ENCODE results near the gene WDFY2.

WDFY2 gene

DNA sequence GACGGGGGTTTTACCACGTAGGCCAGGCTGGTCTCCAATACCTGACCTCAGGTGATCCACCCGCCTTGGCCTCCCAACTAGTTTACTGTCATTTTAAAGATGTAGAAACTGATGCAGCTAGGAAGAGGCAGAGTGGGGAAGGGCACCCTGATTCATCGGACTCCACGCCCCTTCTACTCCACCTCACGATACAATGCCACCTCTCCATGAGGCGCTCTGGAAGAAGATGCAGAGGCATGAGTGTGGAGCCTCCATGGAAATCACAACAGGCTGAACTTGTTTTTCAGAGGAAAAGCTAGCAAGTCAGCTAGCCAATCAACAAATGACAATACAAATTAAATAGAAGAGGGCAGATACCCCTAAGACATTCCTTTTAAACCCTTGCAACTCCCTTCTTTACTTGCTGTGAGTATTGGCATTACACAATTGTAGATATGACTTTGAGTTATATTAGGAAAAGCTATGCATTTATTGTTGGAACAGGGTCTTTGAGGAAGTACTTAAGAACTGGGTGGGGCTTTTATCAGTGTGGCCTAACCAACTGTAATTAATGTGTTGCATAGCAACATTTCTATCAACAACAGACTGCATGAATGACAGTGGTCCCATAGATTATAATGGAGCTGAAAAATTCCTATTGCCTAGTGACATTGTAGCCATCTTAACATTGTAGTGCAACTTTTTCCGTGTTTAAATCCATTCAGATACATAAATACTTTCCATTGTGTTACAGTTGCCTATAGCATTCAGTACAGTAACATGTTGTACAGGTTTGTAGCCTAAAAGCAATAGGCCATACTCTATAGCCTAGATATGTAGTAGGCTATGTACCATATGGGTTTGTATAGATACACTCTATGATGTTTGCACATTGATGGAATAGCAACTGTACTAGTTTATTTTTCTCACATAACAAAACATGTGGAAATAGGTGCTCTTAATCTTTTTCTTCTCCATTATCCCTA, 17.6 kb downstream of the WDFY2 start:
- no peak for DNase-seq

DNA sequence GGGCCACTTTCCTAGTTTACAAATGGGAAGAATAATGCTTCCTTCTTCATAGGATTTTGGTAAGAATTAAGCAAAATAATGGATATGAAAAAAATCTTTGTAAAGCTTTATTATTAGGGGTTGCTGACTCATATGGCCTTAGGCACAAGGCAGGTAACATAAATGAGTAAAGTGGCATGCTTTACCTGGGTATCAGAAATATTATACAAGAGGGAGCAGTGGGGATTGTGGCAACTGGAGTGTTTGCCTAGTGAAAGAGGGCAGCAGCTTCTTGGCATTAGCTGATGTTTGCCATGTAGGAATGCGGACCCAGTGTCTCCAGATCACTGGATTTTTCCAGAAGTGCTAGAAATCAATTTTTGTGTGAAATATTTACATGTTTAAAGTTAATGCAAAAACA, 19.5 kb downstream of the WDFY2 start:
- DNase-seq = no peak

DNA sequence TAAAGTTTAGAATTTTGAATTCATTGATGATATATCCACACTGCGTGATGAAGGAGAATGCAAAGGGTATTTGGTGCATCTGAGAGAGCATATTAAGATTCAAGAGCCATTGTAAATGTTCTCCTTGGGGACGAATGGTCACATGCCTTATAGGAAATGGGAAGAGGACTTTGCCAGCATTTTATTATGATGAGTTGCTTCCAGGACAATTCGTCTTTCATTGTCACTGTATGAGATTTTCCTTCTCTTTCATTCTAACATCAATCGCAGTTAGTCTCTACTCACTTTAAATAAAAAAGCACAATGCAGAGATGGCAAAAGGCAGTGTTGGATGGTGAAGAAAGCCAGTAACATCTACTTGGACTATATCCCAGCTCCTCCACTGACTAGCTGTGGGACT, 21.4 kb downstream of the WDFY2 start:
- DNase-seq = no peak

DNA sequence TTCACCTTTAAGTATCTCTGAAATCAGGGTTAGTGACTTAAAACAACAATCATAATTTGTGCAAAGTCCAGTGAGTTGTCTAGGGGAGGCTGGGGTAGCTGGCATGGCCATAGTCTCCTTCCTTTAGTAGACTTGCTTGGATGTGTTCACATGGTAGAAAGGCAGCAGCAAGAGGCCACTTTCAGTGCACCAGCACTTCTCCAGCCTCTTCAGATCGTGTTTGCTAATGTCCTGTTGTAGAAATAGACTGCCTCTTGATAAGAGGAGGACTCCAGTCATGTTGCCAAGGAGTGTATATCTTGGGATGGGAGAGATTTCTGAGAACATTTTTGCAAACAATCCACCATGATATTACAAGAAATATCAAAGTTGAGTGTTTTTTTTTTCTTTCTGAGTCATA, 22.9 kb downstream of the WDFY2 start:
- DNase-seq = no peak

DNA sequence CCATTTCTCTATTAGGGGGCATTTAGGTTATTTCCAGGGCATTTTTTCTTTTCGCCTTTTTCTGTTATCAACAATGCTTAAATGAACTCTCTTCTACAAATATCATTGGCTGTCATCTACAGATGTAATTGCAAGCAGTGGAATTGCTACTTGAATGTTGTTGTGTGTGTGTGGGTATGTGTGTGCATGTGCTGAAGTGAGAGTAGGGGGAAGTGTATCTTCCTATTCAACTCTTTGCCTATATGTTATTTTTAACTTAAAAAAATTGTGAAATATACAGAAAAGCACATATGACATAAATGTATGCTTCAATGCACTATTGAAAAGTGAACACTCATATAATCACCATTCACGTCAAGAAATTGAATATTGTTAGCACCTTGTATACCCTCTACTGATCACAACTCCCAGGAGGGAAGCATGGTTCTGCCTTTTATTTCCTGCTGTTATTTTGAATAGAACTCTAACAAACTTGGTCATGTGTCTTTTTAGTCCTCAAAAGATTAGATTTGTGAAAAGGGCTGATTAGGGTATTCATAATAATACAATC, 24.7 kb downstream of the WDFY2 start:
- no peak for DNase-seq

DNA sequence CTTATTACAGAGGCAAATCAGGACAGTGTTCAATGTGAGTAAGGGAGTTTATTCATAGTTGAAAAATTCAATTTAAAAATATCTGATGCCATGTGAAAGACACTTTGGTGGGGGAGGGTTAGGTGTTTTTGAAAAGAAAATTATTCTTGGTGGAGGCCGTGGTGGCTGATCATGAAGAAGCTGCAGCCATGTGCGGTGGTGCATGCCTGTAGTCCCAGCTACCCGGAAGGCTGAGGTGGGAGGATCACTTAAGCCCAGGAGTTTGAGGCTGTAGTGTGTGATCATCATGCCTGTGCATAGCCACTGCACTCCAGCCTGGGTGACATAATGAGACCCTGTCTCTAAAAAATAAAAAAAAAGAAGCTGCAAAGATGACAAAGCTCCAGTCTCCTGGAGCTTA, 28.6 kb downstream of the WDFY2 start:
- no peak for DNase-seq

DNA sequence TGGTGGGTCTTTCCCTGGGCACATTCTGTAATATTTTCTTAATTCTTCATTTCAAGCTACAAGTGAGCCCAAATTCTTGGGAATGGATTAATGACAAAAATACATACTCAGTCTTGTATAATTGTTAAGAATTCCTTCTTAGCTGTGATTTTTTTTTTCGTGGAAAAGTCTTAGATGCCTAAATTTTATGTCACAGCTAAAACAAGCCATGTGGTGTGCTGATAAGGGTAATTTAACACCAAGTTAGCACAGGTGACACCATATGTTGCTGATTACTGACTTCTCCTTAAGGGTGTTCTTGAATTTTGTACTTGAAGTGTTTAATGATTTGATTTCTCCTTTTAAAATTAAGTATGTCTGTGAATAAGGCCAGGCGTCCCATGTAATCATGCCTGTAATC, 29.3 kb downstream of the WDFY2 start:
- no peak for DNase-seq

DNA sequence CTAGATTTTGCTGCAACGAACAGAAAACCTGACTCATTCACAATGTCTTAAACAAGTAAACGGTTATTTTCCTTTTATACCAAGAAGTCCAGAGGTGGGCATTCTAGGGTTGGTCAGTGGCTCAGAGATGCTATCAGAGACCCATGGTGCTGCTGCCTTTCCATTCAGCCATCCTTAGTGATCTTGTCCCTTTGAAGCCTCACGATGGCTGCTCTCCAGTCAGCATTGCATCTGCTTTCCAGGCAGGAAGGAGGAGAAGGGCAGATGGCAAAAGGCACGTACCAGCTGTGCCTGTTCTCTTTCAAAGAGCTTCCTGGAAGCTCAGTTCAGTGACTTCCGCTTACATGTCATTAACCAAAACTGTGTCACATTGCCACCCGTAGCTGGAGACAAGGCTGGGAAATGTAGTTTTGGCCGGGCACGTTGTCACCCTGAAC, 30.1 kb downstream of the WDFY2 start:
- no peak for DNase-seq

DNA sequence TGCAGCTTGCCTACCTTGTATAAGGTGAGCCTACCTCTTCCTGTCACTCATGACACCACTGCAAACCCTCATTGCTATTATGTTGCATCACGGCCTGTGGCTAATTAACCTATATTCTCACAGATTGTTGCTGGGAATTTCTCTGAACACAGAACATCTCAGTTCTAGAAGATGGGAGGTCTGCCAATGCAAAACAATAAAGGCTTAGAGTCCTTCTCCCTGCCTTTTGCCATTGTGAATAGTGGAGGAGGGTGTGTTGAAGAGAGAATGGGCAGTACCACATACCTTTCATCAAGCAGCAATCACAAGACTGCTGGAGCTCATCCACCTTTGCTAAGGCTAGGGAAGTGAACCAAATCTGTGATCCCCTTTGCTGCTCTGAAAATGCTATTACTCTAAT, 34.4 kb downstream of the WDFY2 start:
- no peak for DNase-seq

DNA sequence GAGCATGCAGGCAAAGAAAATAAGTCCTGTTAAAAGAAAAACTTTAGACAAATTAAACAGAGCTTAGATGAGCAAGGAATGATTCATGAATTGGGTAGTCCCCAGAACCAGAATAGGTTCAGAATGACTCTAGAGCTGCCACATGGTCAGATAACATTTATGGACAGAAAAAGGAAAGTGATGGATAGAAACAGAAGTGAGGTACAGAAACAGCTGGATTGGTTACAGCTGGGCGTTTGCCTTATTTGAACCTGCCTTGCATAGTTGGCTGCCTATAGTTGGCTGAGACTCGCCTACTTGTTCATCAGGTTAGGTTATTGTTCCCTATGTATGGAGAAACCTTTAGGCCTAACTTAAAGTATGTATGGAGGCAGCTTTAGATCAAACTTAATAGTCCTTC, 35.4 kb downstream of the WDFY2 start:
- DNase-seq = no peak

DNA sequence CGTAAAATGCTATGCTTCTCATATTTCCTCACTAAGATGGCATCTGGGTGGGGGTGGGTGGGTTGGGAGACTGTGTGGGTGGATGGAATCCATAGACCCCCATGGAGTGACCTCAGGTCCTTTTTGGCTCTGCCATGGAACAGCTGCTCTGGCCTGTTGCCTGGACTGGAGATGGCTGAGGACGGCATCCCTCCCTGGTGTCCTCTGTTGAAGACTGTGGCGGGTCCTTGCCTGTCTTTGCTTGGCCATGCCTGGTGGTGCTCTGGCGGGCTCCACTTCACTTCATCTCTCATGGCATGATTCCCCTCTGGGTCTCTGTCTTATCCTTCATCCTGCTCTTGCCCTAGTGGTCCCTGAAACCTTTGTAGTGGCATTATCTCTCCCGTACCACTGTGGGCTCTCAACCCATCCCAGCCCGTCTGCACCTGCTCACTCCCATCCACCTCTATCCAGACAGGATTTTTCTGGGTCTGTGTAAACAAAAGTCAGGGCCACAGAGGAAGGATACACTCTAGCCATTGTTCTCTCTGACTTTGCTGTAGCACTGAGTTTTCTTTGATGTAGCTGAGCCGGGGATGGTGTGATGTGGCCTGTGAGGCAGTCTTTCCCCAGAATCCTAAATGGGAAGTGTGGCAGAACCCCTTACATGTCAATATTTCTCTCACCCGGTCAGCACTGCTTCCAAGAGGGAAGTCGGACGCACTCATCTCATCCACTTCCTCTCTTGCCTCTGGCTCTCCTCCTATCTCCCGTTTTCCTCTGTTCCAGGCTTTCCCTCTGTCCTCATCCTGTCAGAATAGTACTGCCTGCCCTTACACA, 36.1 kb downstream of the WDFY2 start:
- no peak for DNase-seq

DNA sequence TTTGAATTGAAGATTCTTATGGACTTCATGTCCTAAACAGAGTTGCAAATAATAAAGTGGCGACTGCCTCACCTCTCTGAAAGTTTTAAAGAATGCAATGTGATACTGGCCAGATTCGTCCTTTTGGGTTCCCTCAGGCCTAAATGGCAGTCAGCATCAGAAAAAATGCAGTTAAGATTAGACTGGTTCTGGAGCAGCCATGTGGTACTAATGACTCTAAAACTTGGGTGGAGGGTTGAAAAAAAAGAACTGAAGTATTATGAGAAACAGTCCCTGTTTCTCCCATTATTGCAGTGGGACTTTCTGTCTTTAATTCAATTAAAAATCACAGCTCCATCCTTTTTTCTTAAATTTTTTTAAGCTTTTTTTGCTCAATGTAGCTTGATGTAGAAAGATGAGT, 37.3 kb downstream of the WDFY2 start:
- no peak for DNase-seq

DNA sequence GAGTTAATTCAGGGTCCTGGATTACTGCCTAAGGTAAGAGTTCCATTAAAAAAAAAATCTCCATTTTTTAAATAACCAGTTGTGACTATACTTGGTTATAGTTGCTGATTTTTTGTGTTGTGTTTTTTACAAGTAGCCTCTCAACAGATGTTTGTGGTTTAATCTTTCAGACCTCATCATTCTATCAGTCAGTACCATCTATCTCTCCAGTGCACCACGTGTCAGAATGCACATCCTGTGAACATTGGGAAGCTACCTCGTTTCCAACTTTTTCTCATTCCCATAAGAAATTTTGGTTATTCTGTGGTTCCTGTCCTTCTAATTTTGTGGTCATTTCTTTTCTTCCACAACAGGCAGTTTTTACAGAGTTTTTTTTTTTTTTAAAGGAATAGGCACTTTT, 39.2 kb downstream of the WDFY2 start:
- DNase-seq = no peak

DNA sequence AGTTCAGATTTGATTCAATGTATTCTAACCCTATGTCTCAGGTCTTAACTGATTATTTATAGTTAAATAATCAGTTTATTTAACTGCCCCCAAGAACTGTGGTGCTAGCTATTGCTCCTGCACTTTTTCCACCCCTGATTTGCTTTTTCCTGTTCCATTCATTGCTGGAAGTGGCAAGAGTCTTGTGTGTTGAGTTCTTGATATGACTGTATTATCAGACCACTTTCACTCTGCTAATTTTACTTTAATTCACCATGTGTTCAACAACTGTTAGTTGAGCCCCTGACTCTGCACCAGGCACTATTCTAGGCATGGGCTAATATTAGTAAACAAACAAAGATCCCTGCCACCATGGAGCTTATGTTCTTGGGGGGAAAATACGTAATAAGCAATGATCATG, 39.9 kb downstream of the WDFY2 start:
- DNase-seq = no peak

DNA sequence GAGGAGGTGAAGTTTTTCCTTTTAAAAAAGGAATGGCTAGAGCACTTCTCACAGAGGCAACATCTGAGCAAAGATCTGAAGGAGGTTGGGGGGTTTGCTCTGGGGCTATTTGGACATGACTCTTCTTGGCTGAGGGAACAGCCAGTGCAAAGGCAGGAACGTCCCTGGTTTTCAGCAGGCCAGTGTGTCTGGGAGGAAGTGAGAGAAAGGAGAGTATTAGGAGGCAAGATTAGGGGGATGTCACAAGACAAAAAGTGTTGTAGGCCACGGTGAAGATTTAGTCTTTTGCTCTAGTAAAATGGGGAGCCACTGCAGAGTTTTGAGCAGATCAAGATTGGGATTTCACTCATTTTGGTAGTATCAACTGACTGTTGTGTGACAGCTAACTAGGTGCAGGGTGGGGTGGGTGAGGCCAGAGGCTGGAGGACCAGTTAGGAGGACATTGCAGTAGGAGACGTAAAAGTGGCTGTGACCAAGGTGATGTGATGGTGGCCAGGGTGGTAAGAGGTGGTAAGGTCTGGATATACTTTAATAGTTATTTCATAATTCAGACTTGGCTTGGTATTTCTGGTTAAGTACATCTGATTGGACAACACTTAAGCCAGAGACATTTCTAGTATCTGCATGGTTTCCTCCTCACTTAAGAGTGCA, 40.6 kb downstream of the WDFY2 start:
- no peak for DNase-seq

DNA sequence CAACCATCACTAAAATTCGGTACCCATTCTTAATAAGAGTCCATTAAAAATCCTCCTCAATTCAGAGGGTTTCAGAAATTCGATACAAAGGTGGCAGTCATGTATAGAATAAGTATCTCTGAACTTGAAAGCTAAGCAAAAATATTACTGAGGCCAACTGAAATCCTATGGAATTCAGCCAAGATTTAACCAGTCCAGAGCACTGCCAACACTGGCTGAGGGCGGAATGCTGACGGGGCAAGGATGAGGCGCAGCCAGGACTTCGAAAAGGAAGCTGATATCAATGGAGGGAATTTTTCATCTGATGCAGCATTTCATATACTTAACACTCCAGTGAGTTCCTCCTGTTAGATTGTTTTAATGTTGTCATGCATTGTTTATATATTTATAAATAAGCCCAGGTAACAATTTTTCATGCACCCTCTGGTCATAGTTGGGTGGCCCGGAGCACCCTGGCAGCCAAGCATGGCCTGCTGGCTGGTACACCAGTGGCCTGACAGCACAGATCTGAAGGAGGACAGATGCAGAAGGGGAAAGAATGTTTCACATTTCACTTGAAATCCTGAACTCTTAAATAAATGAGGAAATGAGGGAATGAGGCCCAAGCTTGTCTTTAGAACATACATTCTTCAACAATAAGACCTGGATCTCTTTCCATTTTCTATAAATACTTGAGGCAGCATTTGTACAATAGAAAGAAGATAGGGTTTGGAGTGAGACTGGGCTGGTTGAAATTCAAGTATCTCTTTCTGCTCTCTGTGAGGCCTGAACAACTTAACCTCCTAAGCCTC, 41.5 kb downstream of the WDFY2 start:
- no peak for DNase-seq

DNA sequence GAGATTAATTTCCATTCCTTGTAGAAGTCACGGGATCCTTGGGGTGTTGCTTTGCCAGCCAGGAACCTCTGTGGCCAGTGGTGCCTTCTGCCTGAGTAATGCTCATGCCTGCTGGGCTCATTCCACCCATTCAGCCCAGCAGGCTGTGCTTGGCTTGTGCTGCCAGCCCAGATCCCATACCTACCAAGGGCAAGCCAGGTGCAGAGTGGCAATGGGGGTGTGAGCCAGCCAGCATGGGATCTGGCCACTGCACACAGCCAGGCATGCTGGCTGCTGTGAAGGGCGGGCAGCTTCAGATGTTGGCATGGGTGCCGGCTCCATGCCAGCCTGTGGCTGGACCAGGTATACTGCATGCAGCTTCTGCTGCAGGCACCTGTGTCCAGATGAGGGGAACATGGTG, 42.5 kb downstream of the WDFY2 start:
- DNase-seq = no peak

DNA sequence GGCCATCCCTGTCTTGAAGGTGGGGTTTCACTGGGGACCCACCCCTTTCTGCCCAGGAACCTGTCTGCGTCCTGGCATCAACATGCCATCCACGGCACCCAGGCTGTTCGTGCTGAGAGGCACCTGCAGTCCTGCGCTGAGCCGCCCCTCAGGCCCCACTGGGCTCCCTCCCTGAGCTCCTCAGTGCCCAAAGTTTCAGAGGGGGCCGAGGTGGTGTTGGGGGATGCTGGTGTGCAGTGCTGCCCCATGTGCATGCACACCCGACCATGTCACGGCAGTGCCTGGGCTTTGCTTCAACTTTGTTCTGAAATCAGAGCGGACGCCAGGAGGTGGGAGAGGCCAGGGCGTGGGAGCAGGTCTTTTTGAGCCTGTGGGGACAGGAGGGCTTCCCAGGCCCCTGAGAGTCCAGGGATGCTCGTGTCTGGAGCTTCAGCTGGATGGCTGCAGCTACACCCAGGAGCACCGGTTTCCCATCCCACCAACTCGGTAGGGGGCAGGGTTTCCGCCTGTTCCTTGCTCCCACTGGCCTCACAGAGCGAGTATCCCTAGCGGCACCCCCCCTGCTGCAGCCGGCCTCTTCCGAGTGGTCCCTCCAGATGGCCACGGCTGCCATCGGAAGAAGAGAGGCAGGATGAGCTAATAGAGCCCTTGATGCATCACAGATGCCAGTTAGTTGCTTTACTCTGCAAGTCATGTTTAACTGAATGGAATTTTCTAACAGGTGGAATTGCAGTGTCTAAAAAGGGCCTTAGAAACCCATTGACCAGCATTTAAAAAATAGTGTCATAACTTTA, 44.0 kb downstream of the WDFY2 start:
- no peak for DNase-seq

DNA sequence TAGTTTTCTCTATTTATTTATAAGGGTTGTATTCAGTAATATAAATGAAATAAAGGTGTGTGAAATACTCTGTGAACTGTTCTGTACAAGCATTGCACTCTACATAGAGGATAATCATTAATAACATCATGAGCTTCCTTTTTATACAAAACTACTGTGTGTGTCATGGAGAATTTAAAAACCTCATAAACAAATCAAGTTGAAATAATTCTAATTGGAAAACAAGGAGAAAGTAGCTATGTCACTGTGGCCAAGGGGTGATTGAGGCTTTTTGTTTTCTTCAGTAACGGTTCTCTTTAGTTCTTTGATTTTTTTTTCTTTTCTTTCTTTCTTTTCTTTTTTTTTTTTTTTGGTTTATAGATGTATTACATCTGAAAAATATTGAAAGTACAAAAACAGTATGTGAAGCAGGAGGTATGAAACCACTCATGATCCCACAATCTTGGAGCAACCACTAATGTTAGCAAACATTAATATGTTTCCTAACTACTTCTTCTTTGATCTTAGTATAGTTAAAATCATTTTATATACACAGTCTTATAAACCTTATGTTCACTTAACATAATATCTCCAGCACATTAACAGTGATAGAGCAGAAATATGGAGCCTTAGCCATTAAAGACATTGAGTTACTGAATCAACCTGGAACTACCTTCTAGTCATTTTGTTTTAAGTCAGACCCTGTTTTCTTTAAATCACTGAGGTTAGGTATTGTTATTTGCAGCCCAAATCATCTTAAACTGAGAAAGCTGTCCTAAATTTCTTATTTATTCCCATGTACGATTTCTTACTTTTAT, 45.4 kb downstream of the WDFY2 start:
- no peak for DNase-seq

DNA sequence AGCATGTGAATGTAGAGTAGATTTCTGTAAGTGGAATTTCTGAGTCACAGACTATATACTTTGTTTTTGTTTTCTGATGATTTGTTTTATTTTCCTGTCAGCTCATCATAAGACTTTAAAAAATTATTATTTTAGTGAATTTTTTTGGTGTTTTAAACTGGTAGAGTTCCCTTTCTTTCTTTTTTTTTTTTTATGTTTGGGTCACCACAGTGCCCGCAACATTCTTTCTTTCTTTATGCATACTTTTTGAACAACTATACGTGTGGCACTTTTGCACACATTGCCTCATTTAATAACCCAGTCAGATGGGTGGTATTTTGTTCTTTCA, 46.0 kb downstream of the WDFY2 start:
- DNase-seq = no peak
